Activated naive CD8-positive, alpha-beta T cell treated with anti-CD3 and anti-CD28 coated beads for 36 hours (primary cell): ENCODE measurements around the gene SLC35B4. TPM values are rescaled to one million over a fixed set of nuclear protein-coding genes. Genes with fewer than 3 reads are reported as not detected.

Experiments
- DNase-seq: peaks from one replicate; pipeline ENCODE4 v3.0.0; 2021
- H3K27ac Mint-ChIP-seq: one replicate; pipeline ENCODE4 v1.8.0; 2022; ENCODE audit warnings: mild to moderate bottlenecking, moderate library complexity, mixed read lengths
- H3K27me3 Mint-ChIP-seq: one replicate; pipeline ENCODE4 v1.8.0; 2022; ENCODE audit warnings: mild to moderate bottlenecking, mixed read lengths
- H3K36me3 Mint-ChIP-seq: one replicate; pipeline ENCODE4 v1.8.0; 2021; ENCODE audit warnings: mild to moderate bottlenecking, mixed read lengths
- H3K4me1 Mint-ChIP-seq: one replicate; pipeline ENCODE4 v1.8.0; 2021; ENCODE audit warnings: mixed read lengths
- H3K4me3 Mint-ChIP-seq: one replicate; pipeline ENCODE4 v1.8.0; 2022; ENCODE audit warnings: mild to moderate bottlenecking, moderate library complexity, mixed read lengths
- H3K9me3 Mint-ChIP-seq: one replicate; pipeline ENCODE4 v1.8.0; 2022; ENCODE audit warnings: mixed read lengths
- total RNA-seq, 2 experiments: library from RNA; stranded (reverse); gene quantifications; one replicate each; pipeline ENCODE4 v1.2.3, GENCODE V29; 2021

SLC35B4 gene
- total RNA-seq = 10 to 100 TPM; 15.7 to 21.0 TPM

- peak within 1 kb of the TSS; percentile 86 for H3K4me3 Mint-ChIP-seq
- peaks cover 3% of the 10 kb centered on the region for H3K36me3 Mint-ChIP-seq
- H3K27ac Mint-ChIP-seq = peak within 1 kb of the TSS; percentile 86
- DNase-seq = peak; percentile 96
- H3K27me3 Mint-ChIP-seq = no peaks in the 10 kb centered on the region
- H3K9me3 Mint-ChIP-seq = no peaks in the 10 kb centered on the region
- peaks cover 26% of the 10 kb centered on the region for H3K4me1 Mint-ChIP-seq
These were observed at the start of gene SLC35B4 for GRCh38 chr7:134316539-134317344. Gene SLC35B4, minus strand, starts transcription at chr7:134316930. Its CDS starts 179 bp downstream, at chr7:134316751.

- DNase-seq = no peak
- no peak overlapping the region for H3K4me3 Mint-ChIP-seq
- H3K4me1 Mint-ChIP-seq = no peaks in the 10 kb centered on the region
- no peaks in the 10 kb centered on the region for H3K9me3 Mint-ChIP-seq
- H3K27me3 Mint-ChIP-seq = peaks cover 23% of the 10 kb centered on the region
- H3K36me3 Mint-ChIP-seq = no peaks in the 10 kb centered on the region
- H3K27ac Mint-ChIP-seq = no peak overlapping the region
These were observed 49.8 kb upstream of the SLC35B4 start for GRCh38 chr7:134366481-134366880.

GRCh38 chr7:134365341-134366054 is 48.8 kb upstream of the SLC35B4 start:
- H3K27ac Mint-ChIP-seq = no peak overlapping the region
- no peaks in the 10 kb centered on the region for H3K4me1 Mint-ChIP-seq
- H3K9me3 Mint-ChIP-seq = no peaks in the 10 kb centered on the region
- H3K27me3 Mint-ChIP-seq = peaks cover 22% of the 10 kb centered on the region
- H3K36me3 Mint-ChIP-seq = no peaks in the 10 kb centered on the region
- no peak overlapping the region for H3K4me3 Mint-ChIP-seq
- no peak for DNase-seq

GRCh38 chr7:134364619-134365037 is 47.9 kb upstream of the SLC35B4 start:
- Mint-ChIP-seq H3K4me1 (no peaks in the 10 kb centered on the region), H3K27me3 (peaks cover 18% of the 10 kb centered on the region), H3K9me3 (no peaks in the 10 kb centered on the region), H3K27ac (no peak overlapping the region), H3K4me3 (no peak overlapping the region), H3K36me3 (no peaks in the 10 kb centered on the region)
- no peak for DNase-seq

DNA sequence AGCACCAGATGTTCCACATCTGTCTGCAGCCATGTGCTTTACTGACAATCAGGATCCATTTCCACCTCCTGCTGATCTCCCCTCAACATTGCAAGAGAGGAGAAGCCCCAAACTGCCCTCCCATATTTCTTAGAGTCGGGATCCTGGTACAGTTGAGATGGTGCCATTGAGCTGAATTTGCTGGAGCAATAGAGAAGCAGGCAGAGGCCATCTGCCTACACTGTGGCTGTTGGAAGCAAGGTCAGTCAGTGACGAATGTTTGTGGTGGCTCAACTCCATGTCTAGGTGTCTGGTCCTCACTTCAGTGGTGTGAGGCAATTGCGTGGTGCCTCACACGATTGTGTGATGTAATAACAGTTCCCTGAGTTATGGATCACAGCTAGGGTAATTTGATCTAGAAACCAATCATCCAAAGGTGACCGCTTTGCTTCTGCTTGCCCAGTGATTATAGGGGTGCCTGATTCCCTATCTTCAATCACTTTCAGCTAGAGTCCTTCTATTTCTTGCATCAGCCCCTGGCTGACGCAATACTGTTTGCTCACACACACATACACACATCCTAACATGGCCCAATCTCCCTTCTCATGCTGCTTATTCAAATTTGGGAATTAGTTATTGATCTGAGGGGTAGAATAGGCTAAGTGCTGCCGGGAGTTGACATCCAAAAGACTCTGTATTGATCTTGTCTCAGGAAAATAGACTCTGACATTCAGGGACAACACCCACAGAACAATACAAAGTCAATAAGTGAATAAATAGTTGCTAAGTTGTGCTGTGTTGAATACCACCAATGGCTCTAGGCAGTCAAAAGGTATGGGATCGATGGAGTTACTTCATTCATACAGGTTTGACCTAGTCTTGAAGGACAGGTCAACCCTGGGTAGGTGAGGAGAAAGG is 46.1 kb upstream of the SLC35B4 start:
- Mint-ChIP-seq H3K4me3 (no peak overlapping the region), H3K27me3 (peaks cover 8% of the 10 kb centered on the region), H3K36me3 (no peaks in the 10 kb centered on the region), H3K4me1 (peaks cover 2% of the 10 kb centered on the region), H3K9me3 (no peaks in the 10 kb centered on the region), H3K27ac (no peak overlapping the region)
- no peak for DNase-seq

DNA sequence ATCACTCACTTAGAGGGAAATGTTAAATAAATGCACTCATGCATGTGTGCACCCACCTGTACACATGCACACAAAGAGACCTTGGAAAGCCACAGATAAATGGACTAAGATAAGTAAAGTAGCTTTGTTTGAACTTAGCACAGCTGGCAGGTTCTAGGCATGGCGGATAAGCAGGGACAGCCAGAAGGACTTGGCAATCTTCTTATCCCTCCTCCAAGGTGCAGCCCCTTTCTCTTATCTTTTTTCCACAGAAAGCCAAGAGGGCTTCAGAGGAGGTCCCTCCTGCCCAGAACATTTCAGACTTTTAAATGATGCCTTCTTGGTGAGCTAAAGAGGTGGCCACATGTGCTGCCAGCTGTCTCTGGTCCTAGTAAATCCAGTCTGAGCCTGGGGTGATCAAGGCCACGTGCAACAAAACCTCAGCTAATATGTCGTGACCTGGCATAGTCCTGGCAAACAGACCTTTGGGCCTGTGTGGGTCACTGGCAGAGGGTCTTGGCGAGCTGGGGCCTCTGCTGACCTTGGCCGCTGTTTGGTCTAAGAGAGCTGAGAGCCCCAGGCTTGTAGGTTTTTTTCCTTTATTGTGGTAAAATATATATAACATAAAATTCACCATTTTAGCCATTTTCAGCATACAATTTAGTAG is 43.2 kb upstream of the SLC35B4 start:
- DNase-seq = no peak
- H3K27ac Mint-ChIP-seq = no peak overlapping the region
- no peaks in the 10 kb centered on the region for H3K9me3 Mint-ChIP-seq
- H3K36me3 Mint-ChIP-seq = no peaks in the 10 kb centered on the region
- H3K4me3 Mint-ChIP-seq = no peak overlapping the region
- H3K27me3 Mint-ChIP-seq = peaks cover 3% of the 10 kb centered on the region
- peaks cover 2% of the 10 kb centered on the region for H3K4me1 Mint-ChIP-seq

DNA sequence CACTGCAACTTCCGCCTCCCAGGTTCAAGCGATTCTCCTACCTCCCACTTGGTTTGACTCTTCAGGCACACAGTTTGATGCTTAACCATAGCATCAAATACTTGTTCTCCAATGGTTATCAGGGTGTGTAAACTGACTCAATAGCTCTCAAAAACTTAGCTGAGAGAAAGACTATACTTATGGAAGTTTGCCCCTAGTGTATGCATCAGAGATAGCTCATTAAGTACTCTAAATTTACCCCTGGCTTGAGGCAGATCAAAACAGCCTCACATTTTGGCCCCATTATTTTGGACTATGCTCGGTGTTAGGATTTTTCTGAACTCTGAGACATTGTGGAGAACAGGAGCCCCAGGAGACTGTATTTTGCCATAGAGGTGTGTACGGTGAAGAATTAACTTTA is 40.8 kb upstream of the SLC35B4 start:
- no peak overlapping the region for H3K27ac Mint-ChIP-seq
- no peak overlapping the region for H3K4me3 Mint-ChIP-seq
- no peak for DNase-seq
- H3K9me3 Mint-ChIP-seq = no peaks in the 10 kb centered on the region
- H3K27me3 Mint-ChIP-seq = peaks cover 7% of the 10 kb centered on the region
- H3K4me1 Mint-ChIP-seq = peaks cover 2% of the 10 kb centered on the region
- H3K36me3 Mint-ChIP-seq = no peaks in the 10 kb centered on the region

- peaks cover 14% of the 10 kb centered on the region for H3K27me3 Mint-ChIP-seq
- H3K9me3 Mint-ChIP-seq = no peaks in the 10 kb centered on the region
- no peak overlapping the region for H3K27ac Mint-ChIP-seq
- H3K4me3 Mint-ChIP-seq = no peak overlapping the region
- no peak for DNase-seq
- H3K36me3 Mint-ChIP-seq = no peaks in the 10 kb centered on the region
- peaks cover 4% of the 10 kb centered on the region for H3K4me1 Mint-ChIP-seq
These were observed 39.7 kb upstream of the SLC35B4 start for GRCh38 chr7:134356421-134356936.

DNA sequence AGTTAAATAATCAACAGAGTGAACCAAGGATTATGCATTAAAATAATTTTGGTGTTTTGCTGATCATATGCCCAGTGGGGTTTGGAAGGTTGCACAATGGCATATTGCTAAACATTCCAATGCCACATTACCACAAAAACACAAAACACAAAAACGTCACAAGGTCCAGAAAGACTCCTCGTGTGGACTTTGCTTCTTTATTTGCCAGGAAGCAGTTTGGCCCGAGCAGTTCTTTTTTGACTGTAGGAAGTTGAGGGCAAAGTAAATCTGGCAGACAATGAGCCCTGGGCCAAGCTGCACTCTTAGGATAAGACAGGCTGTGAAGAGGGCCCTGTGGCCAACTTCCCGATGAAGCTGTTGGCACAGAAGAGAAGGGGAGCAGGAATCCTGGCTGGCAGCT is 39.2 kb upstream of the SLC35B4 start:
- Mint-ChIP-seq H3K9me3 (no peaks in the 10 kb centered on the region), H3K4me1 (peaks cover 10% of the 10 kb centered on the region), H3K27me3 (peaks cover 16% of the 10 kb centered on the region), H3K36me3 (no peaks in the 10 kb centered on the region), H3K27ac (no peak overlapping the region), H3K4me3 (no peak overlapping the region)
- DNase-seq = no peak

GRCh38 chr7:134355004-134355525 is 38.3 kb upstream of the SLC35B4 start:
- Mint-ChIP-seq H3K9me3 (no peaks in the 10 kb centered on the region), H3K4me3 (no peak overlapping the region), H3K27ac (no peak overlapping the region), H3K4me1 (peaks cover 13% of the 10 kb centered on the region), H3K27me3 (peaks cover 16% of the 10 kb centered on the region), H3K36me3 (no peaks in the 10 kb centered on the region)
- DNase-seq = no peak

DNA sequence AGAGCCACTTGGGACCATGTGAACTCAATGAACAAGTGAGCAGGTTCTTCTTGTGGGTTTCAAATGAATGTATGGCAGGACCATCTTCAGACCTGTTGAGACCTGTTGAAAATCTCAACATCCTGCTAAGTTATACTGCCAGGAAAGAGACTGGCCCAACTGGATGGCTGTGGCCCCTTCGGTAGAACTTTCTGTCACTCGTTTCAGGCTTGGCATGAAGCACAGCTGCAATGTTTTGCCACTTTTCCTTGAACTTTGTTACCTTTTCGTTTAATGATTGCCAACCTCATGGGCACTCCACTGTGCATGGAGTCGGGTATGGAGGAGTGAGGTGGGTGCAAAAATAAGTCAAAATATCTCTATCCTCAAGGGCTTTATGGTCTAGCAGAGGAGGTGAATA is 36.7 kb upstream of the SLC35B4 start:
- Mint-ChIP-seq H3K4me3 (no peak overlapping the region), H3K27ac (no peak overlapping the region), H3K27me3 (peaks cover 16% of the 10 kb centered on the region), H3K9me3 (no peaks in the 10 kb centered on the region), H3K36me3 (no peaks in the 10 kb centered on the region), H3K4me1 (peaks cover 13% of the 10 kb centered on the region)
- DNase-seq = no peak

- Mint-ChIP-seq H3K9me3 (no peaks in the 10 kb centered on the region), H3K27me3 (peaks cover 17% of the 10 kb centered on the region), H3K4me1 (peaks cover 12% of the 10 kb centered on the region), H3K4me3 (no peak overlapping the region), H3K27ac (no peak overlapping the region), H3K36me3 (no peaks in the 10 kb centered on the region)
- DNase-seq = no peak
These were observed 34.7 kb upstream of the SLC35B4 start for GRCh38 chr7:134351424-134351823.

DNA sequence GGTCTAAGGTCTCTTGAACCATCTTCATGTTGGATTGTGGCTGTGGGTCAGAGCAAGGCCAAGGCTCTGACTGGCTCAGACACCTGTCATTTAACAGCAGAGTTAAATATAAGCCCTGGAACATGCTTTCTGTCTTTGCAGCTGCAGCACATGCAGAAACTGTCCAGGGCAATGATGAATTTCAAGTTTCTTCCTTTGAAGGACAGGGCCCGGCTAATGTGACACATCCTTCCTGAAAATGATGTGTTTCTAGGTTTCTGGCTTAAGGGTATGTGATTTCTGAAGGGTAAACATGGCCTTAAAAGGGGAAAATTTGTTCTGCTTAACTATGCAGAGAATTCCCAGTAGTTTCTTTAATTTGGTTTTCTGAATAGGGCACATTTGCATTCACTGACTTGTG is 34.0 kb upstream of the SLC35B4 start:
- Mint-ChIP-seq H3K36me3 (no peaks in the 10 kb centered on the region), H3K4me1 (peaks cover 12% of the 10 kb centered on the region), H3K27ac (no peak overlapping the region), H3K4me3 (no peak overlapping the region), H3K9me3 (no peaks in the 10 kb centered on the region), H3K27me3 (peaks cover 17% of the 10 kb centered on the region)
- DNase-seq = no peak

DNA sequence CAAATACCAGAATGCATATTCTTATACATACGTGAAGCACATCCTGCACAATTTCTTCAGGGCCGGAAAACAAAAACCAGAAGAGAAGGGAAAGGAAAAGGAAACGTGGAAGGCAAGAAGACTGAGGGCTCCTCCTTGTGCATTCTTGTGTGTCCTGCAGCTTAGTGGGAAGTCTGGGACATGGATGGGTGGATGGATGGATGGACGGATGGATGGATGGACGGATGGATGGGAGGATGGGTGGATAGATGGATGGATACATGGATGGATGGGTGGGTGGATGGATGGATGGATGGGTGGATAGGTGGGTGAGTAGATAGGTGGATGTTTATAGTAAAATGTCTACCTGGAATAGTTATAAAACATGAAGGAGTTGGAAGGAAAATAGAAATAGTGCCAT is 30.8 kb upstream of the SLC35B4 start:
- Mint-ChIP-seq H3K9me3 (no peaks in the 10 kb centered on the region), H3K27ac (no peak overlapping the region), H3K27me3 (peaks cover 24% of the 10 kb centered on the region), H3K4me3 (no peak overlapping the region), H3K4me1 (peaks cover 12% of the 10 kb centered on the region), H3K36me3 (no peaks in the 10 kb centered on the region)
- DNase-seq = no peak
